LHCN-M2 (cell line): Measurements from ENCODE around the gene NFILZ. TPM values are rescaled to one million over a fixed set of nuclear protein-coding genes. Genes with fewer than 3 reads are reported as not detected.

Source experiments
- DNase-seq: peaks from one replicate; pipeline ENCODE4 v3.0.0-alpha.2; 2012; ENCODE audit warnings: low read depth
- polyA plus RNA-seq: library from polyadenylated mRNA; unstranded; fragments of >200 nt; gene quantifications from one replicate; pipeline ENCODE4 v1.2.1, GENCODE V29; 2012; ENCODE audit warnings: missing spikeins
- total RNA-seq: library from RNA; depleted of rRNA; stranded (reverse); fragments of >200 nt; gene quantifications from 2 replicates; pipeline ENCODE4 v1.2.3, GENCODE V29; 2014; rRNA removed

The NFILZ gene, protein sequence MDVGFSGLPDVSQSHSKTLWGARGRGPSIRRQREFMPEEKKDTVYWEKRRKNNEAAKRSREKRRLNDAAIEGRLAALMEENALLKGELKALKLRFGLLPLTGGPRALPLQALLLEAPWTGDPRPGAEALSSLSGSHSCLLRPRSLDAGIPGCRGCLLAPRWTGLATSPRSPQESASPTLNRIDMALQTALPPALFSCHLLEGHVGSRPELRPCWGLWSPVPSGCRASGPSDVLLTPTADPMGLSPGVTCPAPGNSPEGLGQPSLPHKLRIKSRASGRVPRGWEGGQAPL
- not detected in 2 replicates for total RNA-seq
- not detected for polyA plus RNA-seq

DNA sequence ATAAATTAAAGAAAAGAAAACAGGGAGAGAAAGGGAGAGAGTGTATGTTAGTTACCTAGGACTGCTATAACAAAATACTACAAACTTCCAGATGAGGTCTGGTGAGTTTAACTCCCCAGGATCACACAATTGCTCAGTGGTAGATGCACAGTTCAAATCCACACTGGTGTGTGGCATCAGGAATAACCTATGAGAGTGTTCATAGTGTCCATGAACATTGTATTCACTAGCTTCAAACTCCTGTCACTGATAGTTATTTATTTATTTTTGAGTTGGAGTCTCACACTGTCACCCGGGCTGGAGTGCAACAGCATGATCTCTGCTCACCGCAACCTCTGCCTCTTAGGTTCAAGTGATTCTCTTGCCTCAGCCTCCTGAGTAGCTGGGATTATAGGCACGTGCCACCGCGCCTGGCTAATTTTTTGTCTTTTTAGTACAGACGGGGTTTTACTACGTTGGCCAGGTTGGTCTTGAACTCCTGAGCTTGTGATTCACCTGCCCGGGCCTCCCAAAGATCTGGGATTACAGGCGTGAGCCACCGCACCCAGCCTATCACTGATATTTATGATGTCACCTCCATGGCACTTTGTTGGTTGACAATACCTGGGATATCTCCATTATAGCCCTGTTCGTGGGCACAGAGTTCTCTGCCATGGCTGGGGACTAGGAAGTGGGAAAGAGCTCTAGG, at the start of gene NFILZ:
NFILZ (plus strand) TSS at position 638 of the 688 bp plus-strand sequence. CDS start 46,133 bp downstream, outside the sequence.
- no peak for DNase-seq

DNA sequence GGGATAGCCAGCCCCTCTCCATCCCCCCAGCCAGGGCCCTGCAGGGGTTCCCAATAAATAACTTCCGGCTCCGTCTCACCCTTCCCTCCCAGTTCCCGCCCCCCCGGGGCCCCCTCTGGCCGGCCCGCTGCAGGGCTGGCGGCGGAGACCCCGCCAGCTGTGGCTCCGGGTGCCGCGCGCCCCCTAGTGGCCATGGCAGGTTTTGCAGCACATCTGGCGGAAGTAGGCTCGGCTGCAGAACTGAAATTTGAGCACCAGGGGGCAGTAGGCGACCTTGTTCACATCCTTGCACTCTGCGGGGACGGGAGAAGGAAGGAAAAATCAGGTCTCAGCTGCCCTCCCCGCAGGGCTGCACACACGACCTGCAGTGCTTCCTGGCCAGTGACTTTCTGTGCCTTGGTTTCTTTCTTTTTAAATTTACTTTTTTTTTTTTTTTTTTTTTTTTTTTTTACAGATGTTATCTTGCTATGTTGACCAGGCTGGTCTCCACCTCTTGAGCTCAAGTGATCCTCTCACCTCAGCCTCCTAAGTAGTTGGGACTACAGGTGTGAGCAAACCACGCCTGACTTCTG, 49.6 kb upstream of the NFILZ start:
- DNase-seq, result peak; percentile 57

DNA sequence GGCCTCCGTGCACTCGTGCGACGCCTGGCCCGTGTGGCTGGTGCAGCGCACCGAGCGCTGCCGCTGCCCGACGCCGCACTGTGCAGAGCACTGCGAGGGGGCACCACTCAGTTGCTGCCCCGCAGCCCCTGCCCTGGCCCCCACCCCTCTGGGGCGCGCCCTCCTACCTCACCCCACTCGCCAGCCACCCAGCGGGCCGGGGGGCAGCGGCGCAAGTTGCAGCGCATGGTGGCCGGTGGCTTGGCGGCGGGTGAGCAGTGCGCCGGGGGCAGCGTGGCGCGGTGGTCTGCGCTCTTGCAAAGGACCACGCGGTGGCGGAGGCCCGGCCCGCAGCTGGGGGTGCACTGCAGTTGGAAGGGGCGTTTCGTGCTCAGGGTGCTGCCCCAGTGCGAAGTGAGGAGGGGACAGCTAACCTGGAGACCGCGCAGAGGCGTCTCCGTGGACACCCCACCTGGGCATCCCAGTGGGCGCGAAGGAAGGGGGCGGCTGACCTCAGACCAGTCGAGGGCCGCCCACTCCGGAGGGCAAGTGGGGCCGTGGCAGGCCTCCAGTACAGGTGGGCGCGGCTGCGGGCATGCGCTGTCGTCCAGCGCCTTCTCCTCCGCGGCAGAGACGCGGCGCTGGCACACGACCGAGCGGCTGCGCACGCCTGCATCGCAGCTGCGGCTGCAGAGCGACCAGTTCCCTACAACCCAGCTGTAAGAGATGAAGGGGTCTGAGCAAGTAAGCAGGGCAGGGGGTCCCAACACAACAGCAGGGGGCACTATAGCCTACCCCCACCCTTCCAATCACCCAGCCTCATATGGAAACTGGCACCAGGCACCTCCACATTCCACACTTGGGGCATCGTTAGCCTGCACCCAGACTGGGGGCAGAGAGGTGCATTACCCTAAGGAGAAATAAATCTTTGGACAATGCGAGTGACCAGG, 45.2 kb upstream of the NFILZ start:
- no peak for DNase-seq

DNA sequence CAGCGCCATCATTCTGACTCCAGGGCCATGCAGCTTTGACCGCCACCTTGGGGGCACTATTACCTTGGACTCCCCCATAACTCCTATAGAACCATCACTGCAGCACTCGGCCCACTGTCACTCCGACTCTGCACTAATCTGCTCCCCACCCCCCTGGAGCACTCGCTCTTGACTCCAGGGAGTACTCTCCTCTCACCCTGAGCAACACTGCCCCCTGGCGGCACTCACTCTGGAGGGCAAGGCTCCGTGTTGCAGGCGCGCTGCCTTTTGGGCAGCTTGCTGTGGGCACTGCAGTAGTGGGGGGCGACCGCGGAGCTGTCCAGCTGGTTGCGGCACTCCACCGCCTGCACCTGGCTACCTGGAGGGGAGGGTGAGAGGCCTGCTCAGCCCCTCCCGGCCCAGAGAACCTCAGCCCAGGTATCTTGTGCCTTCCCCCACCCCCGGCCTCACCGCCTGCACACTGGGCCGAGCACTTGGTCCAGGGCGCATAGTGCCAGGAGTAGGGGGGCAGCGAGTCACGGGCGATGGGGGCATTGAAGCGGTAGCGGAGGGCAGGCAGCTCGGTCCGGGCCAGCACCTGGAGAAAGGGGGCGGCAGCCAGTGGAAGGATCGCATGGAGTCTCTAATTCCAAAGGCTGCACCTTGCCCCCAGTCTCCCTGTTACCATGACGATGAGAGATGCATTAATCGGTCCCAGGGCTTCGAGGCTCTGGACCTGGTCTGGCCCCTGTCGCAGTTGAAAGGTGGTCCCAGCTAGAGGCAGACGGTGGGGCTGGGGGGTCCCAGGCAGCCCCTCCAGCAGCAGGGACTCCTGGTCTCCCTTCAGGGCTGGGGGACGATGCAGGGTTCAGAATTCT, 44.3 kb upstream of the NFILZ start:
- DNase-seq, result no peak

DNA sequence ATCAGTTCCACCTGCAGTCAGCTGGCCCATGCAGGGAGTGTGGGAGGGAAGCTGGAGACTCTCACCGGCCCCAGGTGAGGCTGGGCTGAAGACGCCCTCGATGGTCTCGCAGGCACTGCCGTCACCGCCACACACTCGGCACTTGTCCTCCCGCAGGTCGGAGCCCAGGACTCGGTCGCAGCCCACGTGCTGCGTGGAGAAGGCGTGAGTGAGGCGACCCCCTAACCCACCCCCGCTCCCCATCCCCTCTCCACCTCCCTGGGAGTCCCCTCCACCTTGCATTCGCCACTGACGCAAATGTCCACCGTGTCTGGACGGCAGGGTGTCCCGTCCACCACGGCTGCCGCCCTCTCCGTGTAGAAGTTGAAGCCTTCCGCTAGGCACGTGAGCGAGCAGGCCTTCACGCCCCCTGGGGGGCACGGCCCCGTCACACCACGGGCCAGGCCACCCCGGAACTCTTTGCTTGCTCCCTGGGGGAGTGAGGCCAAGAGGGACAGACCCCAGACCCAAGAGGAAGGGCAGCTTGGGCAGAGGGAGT, 41.2 kb upstream of the NFILZ start:
- DNase-seq, result no peak

DNA sequence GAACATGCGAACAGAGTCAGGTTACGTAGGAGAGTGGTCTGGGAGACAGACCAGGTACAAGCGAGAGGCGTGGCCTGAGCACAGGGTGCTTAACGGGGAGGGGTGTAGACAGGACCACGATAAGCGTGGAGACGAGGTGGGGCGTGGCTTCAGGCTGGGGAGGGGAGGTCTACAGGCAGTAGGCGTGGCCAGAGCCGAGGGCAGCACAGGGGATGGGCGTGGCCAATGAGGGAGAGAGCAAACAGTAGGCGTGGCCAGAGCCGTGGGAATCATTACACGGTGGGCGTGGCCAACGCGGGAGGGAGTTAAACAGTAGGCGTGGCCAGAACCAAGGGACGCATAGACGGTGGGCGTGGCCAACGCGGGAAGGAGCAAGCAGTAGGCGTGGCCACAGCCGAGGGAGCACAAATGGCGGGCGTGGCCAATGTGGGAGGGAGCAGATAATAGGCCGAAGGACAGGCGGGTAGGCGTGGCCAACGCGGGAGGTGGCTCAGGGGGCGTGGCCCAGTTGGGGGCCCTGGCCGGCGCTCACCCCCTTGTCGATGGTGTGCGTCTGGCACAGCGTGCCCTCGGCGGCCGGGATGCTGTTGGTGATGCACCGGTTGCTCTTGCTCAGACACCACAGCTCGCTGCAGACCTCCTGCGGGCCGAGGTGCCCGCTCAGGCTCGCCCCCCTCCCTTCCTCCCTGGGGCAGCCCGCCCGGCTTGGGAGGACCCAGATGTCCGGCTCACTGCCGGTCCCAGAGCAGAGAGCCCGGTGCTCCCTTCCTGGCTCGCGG, 38.0 kb upstream of the NFILZ start:
- DNase-seq, result peak; percentile 28

DNA sequence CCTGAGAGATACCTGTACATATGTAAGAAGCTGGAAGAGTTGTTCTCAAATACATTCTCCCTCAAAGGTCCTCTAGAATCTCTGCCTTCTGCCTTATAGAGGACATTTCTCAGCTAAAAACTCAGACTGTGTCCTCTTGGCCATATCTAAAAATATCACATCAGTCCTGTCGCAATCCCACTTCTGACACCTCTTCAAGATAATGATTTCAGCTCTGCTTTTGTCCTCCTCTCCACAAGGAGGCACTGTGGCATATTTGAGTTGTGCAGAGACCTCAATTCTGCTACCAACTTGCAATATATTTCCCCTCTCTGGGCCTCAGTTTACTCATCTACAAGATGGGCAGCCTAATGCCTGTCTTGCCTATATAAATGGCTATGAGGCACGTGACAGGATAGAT, 36.5 kb upstream of the NFILZ start:
- no peak for DNase-seq

DNA sequence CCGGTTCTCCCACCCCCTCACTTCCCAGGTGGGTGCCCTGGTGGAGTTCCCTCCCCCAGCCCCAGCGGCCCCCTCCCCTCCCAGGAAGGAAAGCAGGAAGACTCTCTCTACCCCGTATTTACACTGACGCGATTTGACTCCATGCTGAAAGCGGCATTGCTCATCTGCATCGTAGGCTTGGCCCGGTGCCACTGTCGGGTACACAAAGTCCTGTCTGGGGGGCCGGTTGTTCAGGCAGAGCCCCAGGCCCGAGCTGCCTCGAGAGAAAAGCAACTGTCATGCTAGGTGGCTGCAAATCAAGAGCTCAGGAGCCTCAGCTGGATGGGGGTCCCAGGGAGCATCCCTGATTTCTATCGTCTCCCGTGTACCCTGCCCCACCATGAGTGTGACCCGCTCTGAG, 34.8 kb upstream of the NFILZ start:
- no peak for DNase-seq

DNA sequence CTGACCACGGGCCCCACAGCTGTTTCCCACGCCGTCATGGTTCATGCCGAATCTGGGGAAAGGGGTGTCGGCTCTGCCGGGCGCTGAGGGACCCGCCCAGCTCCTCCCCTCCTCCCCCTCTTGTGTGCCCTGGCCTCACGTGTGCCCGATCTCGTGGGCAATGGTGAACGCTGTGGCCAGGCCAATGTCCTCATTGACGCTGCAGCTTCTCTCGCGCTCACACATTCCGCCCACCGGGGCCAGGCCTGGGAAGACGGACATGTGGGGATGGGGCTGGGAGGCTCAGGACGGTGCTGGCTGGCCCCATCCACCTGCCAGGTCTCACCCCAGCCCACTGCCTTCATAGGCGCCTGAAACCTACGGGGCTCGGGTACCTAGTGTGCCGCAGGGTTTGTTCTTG, 34.3 kb upstream of the NFILZ start:
- no peak for DNase-seq

DNA sequence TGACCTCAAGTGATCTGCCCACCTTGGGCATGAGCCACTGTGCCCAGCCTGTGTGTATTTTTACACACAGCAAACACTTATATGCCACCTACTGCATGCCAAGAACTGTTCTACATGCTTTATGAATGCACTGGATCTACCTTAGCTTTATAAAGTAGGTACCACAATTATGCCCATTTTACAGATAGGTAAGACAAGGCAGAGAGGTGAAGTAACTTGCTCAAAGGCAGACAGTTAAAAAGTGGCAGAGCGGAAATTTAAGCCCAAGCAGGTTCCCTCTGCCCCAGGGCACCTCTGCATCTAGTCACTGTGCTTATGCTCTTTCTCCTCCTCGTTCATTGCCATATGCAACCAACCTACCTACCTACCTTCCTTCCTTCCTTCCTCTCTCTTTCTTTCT, 30.4 kb upstream of the NFILZ start:
- no peak for DNase-seq

DNA sequence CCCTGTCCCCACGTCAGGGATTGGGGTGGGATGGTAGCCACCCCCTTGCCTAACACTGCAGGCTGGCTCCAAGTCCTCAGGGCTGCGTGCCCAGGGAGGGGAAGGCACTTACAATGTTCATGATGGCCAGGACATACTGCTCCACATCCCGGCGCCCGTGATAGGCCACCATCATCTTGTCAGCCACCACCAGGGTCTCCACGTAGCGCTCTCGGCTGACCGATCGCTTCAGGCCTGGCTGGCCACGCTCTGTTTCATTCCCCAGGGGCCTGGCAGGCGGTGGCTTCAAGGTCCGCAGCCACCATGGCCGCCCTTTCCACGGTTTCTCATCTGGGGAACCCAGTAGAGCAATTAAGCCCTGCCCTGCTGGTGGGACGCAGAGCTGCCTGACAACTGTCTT, 29.6 kb upstream of the NFILZ start:
- no peak for DNase-seq

DNA sequence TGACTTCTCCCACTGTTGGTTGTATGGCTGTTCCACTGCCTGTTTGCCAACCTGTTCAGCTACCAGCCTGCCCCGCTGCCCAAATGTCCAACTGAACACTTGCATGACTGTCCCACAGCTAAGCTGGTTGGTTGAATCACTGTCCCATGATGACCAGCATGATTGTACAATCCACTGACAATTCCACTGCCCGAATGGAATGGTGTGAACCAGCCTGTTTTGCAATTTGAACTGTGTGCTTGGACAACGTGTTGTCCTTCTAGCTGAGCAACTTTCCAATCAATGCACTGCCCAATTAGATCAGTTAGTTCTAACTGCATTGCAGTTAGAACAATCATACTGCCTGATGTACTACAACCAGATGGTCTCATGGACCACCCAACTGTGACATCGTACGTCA, 28.6 kb upstream of the NFILZ start:
- no peak for DNase-seq

DNA sequence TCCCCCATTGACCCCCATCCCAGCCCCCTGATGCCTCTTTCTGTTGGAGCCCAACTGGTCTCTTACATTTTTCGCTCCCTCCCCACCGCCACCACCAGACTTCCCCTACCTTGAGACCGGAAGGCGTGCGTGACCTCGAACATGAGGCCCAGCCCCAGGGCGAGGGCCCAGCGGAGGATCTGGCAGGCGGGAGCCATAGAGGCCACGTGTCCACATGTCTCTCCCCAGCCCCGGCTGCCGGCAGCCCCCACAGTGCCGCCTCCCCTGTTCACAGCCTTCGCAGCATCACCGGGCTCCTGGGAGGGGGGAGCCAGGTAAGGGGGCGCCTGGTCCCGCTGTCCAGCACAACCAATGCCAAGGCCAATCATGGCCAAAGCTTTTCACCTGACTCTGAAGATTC, 24.9 kb upstream of the NFILZ start:
- no peak for DNase-seq

DNA sequence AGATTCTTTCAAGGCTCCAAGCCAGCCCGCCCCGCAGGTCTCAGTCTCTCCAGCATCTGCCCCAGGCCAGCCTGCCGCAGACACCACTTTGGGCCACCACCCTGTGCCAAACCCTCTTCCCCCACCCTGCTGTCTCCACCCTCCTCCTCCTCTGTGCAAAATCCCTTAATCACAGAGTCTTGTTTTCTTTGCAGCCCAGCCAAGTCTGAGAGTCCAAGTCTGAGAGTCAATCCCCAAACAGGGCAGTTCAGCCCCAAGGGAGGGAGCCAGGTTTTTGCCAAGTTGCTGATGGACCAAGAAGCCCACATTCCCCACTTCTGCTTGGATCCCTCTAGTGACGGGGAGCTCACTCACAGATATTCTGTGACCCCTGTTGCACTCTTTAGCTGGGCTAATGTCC, 23.0 kb upstream of the NFILZ start:
- no peak for DNase-seq

DNA sequence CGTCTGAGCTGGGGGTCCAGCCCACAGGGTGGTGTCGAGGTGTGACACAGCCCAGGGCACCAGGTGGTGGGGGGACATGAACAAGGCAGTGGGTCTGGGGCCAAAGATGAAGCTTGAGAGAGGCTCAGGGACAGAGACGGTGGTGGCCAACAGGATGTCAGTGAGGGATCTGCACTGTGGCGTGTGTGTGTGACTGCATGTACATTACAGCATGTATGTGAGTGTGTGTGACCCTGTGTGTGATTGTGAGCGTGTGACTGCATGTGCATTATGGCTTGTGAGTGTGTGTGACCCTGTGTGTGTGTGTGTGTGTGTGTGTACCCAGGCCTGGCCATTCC, 21.5 kb upstream of the NFILZ start:
- DNase-seq, result no peak

DNA sequence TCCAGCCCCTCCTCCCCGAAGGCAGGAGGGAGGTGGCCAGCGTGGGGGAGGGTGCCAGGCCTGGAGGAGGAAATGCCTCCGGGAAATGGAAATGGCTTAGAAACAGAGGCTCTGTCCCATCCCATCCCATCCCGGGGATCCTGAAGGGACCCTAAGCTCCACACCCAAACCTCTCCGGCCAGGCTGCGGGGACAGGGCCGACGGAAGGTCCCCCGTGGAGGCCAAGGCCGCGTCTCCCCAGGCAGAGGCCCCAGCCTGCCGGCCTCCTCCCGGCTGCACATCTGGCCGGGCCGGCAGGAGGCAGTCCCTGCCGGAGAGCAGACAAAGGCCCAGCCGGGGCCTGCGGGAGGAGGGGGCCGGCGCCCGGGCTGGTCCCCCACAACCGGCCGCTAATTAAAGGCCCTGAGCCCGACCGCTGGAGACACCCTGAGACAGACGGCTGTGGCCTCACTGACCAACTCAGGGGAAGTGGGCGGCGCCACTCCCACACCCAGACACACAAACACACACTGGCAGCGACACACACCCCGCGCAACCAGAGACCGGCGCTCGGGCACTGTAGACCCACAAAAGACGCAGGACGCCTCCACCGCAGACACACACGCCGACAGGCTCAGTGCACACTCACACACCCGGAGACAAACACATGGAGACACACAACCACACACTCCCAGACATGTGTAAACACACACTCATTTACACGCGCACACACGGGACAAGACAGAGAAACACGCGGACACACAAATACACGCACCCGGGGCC, 21.0 kb upstream of the NFILZ start:
- DNase-seq, result no peak

DNA sequence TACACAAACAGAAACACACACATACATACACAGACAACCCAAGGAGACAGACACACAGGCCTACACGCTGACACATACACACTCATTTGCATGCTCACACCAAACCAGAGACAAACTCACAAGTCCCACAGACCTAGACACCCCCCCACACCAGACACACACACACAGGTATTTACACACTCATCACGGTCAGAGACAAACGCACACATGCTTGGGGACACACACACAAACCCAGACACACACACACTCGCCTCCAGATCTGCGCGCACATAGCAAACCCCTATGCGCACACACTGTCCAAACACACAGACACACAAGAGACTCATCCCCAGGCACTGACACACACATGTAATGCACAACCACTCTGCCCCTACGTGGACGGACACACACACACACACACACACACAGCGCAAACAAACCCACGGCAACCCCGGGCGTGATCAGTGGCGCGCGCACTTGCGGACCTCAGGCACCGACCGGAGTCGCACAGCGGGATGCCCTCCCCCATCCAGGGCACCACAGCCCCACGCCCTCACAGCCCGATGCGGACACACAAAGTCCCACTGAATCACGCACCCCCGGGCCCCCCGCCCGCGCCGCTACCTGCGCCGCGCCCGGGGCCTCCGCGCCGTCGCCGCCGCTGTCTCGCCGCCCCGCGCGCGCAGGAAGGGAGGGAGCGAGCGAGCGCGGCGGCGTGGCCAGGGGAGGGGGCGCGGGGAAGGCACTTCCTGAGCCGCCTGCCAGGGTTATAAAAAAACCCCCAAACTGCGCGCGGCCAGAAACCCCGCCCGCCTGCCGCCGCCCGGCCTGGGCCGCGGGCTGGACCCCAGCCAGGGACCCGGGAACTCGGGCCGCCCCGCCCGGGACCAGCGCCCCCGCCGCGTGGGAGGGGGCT, 20.1 kb upstream of the NFILZ start, which contains the start of gene ADAMTS10:
ADAMTS10 (minus strand) TSS at position 675 of the 895 bp plus-strand sequence. CDS start 5,005 bp downstream, outside the sequence.
- DNase-seq, result no peak

DNA sequence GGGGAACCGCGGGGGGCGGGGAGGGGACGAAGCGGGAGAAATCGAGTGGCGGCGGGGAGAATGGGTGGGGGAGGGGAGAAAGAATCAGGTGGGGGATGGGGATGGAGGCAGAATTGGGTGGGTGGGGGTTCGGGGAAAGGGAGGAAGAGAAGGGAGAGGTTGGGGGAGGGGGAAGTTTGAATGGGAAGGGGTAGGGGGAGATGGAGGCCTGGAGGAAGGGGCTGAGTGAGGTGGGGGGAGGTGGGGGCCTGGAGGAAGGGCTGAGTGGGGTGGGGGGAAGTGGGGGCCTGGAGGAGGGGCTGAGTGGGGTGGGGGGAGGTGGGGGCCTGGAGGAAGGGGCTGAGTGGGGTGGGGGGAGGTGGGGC, 19.5 kb upstream of the NFILZ start:
- no peak for DNase-seq
